Neuronal stem cell (in vitro differentiated cells): Measurements from ENCODE around the gene NOC4L.

ENCODE experiments used
- DNase-seq: peaks from one replicate; pipeline ENCODE4 v3.0.0-alpha.2; 2013; ENCODE audit warnings: low spot score
- H2AFZ ChIP-seq: one replicate; pipeline ENCODE4 v1.6.1; 2013; ENCODE audit warnings: mild to moderate bottlenecking, low read length, inconsistent platforms
- H2AK5ac ChIP-seq: 2 replicates; pipeline ENCODE4 v1.6.1; 2013; ENCODE audit warnings: low read depth, mild to moderate bottlenecking, inconsistent platforms, low read length, moderate library complexity, mixed read lengths
- H2BK120ac ChIP-seq: 2 replicates; pipeline ENCODE4 v1.6.1; 2013; ENCODE audit warnings: low read depth, mild to moderate bottlenecking, inconsistent platforms, low read length, moderate library complexity, mixed read lengths
- H2BK12ac ChIP-seq: one replicate; pipeline ENCODE4 v1.6.1; 2013; ENCODE audit warnings: low read length, inconsistent platforms
- H2BK15ac ChIP-seq: 2 replicates; pipeline ENCODE4 v1.6.1; 2013; ENCODE audit warnings: mild to moderate bottlenecking, low read length, inconsistent platforms, mixed read lengths
- H2BK5ac ChIP-seq: one replicate; pipeline ENCODE4 v1.6.1; 2013; ENCODE audit warnings: inconsistent platforms, mild to moderate bottlenecking, low read length, moderate library complexity
- H3K14ac ChIP-seq: one replicate; pipeline ENCODE4 v1.6.1; 2013; ENCODE audit warnings: low read length, inconsistent platforms
- H3K18ac ChIP-seq: 2 replicates; pipeline ENCODE4 v1.6.1; 2013; ENCODE audit warnings: low read length, inconsistent platforms
- H3K23ac ChIP-seq: 2 replicates; pipeline ENCODE4 v1.6.1; 2013; ENCODE audit warnings: low read depth, mild to moderate bottlenecking, mixed read lengths, low read length, inconsistent platforms; ENCODE audit not compliant: poor library complexity
- H3K27ac ChIP-seq: replicated peaks from 3 replicates; pipeline ENCODE4 v1.5.1; 2013; ENCODE audit warnings: low read length, inconsistent platforms
- H3K27me3 ChIP-seq, 3 experiments: 2 replicates each; pipeline ENCODE4 v1.6.1; 2013; ENCODE audit warnings: low read length in 3 of 3, mild to moderate bottlenecking in 2 of 3, inconsistent platforms in 1 of 3, low read depth in 1 of 3, mixed read lengths in 1 of 3, moderate library complexity in 1 of 3; ENCODE audit not compliant: control insufficient read depth in 3 of 3, insufficient read depth in 3 of 3
- H3K36me3 ChIP-seq, 2 donors: replicated peaks in 1 of 2; 2 replicates each; pipeline ENCODE4 v1.6.1; 2013; ENCODE audit warnings: low read length in 2 of 2; ENCODE audit not compliant: control insufficient read depth in 2 of 2, insufficient read depth in 2 of 2
- H3K4ac ChIP-seq: 2 replicates; pipeline ENCODE4 v1.6.1; 2013; ENCODE audit warnings: inconsistent platforms, mild to moderate bottlenecking, low read length, moderate library complexity
- H3K4me1 ChIP-seq, 2 donors: 1 replicate in 1 of 2; 2 replicates in 1 of 2; pipeline ENCODE4 v1.6.1; 2013; ENCODE audit warnings: low read length in 2 of 2, low read depth in 1 of 2; ENCODE audit not compliant: control insufficient read depth in 2 of 2, insufficient read depth in 1 of 2
- H3K4me2 ChIP-seq: one replicate; pipeline ENCODE4 v1.6.1; 2013; ENCODE audit warnings: mild to moderate bottlenecking, low read length, inconsistent platforms; ENCODE audit not compliant: insufficient read depth, poor library complexity, severe bottlenecking
- H3K4me3 ChIP-seq, 2 donors: 2 replicates each; pipeline ENCODE4 v1.5.1; 2013; ENCODE audit warnings: low read length in 2 of 2, mild to moderate bottlenecking in 2 of 2, inconsistent platforms in 1 of 2, moderate library complexity in 1 of 2
- H3K79me1 ChIP-seq: one replicate; pipeline ENCODE4 v1.6.1; 2013; ENCODE audit warnings: low read depth, mild to moderate bottlenecking, inconsistent platforms, low read length, moderate library complexity
- H3K9ac ChIP-seq: one replicate; pipeline ENCODE4 v1.6.1; 2013; ENCODE audit warnings: mild to moderate bottlenecking, low read depth, low read length, inconsistent platforms; ENCODE audit not compliant: poor library complexity
- H3K9me3 ChIP-seq, 2 donors: replicated peaks in 1 of 2; 2 replicates each; pipeline versions ENCODE3 to v1.6.1; 2013; ENCODE audit warnings: low read length in 2 of 2, mild to moderate bottlenecking in 2 of 2, inconsistent platforms in 1 of 2, low read depth in 1 of 2, mixed read lengths in 1 of 2, moderate library complexity in 1 of 2; ENCODE audit not compliant: control insufficient read depth in 2 of 2, insufficient read depth in 1 of 2
- H4K8ac ChIP-seq: one replicate; pipeline ENCODE4 v1.6.1; 2013; ENCODE audit warnings: low read depth, mild to moderate bottlenecking, inconsistent platforms, low read length, moderate library complexity
- H4K91ac ChIP-seq: one replicate; pipeline ENCODE4 v1.6.1; 2013; ENCODE audit warnings: low read length, low read depth, mild to moderate bottlenecking, inconsistent platforms; ENCODE audit not compliant: poor library complexity
- WGBS, 2 donors: extraction: QIAGEN DNeasy Blood & Tissue Kit; methylation state at CpG; one replicate each; pipeline ENCODE4 v1.1.7; 2013; ENCODE audit warnings: missing lambda C conversion rate in 2 of 2, mixed read lengths in 1 of 2; ENCODE audit not compliant: insufficient read length in 2 of 2, insufficient replicate concordance in 1 of 2; ENCODE audit errors: extremely low coverage in 2 of 2; 5-methylcytosine and 5-hydroxymethylcytosine counted together

Gene NOC4L

GRCh38 chr12:132199101-132199500 is 54.8 kb downstream of the NOC4L start:
- no peak overlapping the region for H2AFZ ChIP-seq
- no CpG with 5 or more reads among the region's 18 CpGs for WGBS, 2 donors
- no peak overlapping the region for H3K27ac ChIP-seq
- H3K9me3 ChIP-seq: peaks cover under 1 to 2% of the 10 kb centered on the region in 2 donors
- peaks cover 0 to 6% of the 10 kb centered on the region in 2 donors for H3K4me1 ChIP-seq
- no peak overlapping the region for H3K23ac ChIP-seq
- no peak overlapping the region for H3K4me2 ChIP-seq
- peak overlapping the region; percentile 17 for H2BK120ac ChIP-seq
- H3K14ac ChIP-seq: peak overlapping the region; percentile 31
- H4K91ac ChIP-seq: no peak overlapping the region
- H2AK5ac ChIP-seq: peak overlapping the region; percentile 62
- H2BK15ac ChIP-seq: no peak overlapping the region
- H3K9ac ChIP-seq: peak overlapping the region; percentile 39
- H3K79me1 ChIP-seq: no peaks in the 10 kb centered on the region
- no peak overlapping the region for H2BK5ac ChIP-seq
- H4K8ac ChIP-seq: no peak overlapping the region
- no peak overlapping the region for H3K4me3 ChIP-seq
- H2BK12ac ChIP-seq: no peak overlapping the region
- peak overlapping the region; percentile 35 for H3K18ac ChIP-seq
- no peak for DNase-seq
- H3K36me3 ChIP-seq: no peaks in the 10 kb centered on the region
- peaks cover 0 to 81% (median 0%) of the 10 kb centered on the region in 3 experiments for H3K27me3 ChIP-seq
- H3K4ac ChIP-seq: no peak overlapping the region

DNA sequence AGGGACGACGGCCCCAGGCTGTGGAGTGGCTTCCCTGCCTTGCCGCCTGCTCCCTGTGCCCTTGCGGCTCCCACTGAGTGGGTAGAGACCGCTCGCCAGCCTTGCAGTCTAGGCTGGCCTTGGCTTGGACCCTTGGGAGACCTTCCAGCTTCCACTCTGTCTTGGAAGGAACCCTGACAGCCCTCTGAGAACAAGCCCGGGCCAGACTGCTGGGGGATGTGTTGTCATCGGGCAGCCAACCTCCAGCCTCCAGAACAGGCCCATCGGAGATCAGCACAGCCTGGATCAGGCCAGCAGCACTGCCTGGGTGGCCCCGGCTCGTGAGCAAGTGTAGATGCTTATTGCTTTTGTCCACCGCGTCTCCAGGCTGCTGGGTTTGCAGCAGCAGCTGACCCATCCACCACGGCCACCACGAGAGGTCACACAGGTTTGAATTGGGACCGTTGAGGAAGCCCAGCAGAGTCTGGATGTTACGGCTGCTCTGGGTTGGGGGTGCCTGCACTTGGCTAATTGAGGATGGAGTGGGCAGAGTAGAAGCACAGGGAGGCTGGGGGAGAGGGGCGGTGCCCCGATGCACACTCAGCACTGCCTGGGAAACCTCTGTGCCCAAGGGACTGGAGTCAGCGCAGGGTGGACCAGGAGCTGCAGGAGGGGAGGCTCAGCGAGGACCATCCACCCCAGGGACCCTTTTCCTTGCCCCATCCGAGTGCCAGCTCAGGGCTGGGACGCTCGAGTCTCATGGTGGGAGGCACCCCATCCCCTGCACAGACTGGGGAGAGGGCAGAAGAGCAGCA is 55.5 kb downstream of the NOC4L start:
- peaks cover under 1 to 6% of the 10 kb centered on the region in 2 donors for H3K4me1 ChIP-seq
- H2AK5ac ChIP-seq: no peak overlapping the region
- peaks cover 0 to 85% (median 1%) of the 10 kb centered on the region in 3 experiments for H3K27me3 ChIP-seq
- H3K79me1 ChIP-seq: no peaks in the 10 kb centered on the region
- no peak overlapping the region for H2BK15ac ChIP-seq
- H3K23ac ChIP-seq: no peak overlapping the region
- H2BK5ac ChIP-seq: no peak overlapping the region
- WGBS, 2 donors: no CpG with 5 or more reads among the region's 24 CpGs
- H3K4me3 ChIP-seq: no peak overlapping the region
- H2BK12ac ChIP-seq: no peak overlapping the region
- peak overlapping the region; percentile 31 for H3K14ac ChIP-seq
- DNase-seq: no peak
- peak overlapping the region; percentile 39 for H3K9ac ChIP-seq
- H2BK120ac ChIP-seq: peak overlapping the region; percentile 17
- no peak overlapping the region for H4K8ac ChIP-seq
- no peak overlapping the region for H3K27ac ChIP-seq
- H3K4ac ChIP-seq: no peak overlapping the region
- no peak overlapping the region for H3K4me2 ChIP-seq
- no peak overlapping the region for H2AFZ ChIP-seq
- H3K18ac ChIP-seq: peak overlapping the region; percentile 35
- H3K36me3 ChIP-seq: no peaks in the 10 kb centered on the region
- H4K91ac ChIP-seq: no peak overlapping the region
- H3K9me3 ChIP-seq: no peaks in the 10 kb centered on the region

GRCh38 chr12:132200800-132201199 is 56.5 kb downstream of the NOC4L start:
- no peak overlapping the region for H3K9ac ChIP-seq
- H3K4ac ChIP-seq: no peak overlapping the region
- no peak overlapping the region for H3K27ac ChIP-seq
- no peak overlapping the region for H2AFZ ChIP-seq
- no peak overlapping the region for H3K14ac ChIP-seq
- no peaks in the 10 kb centered on the region for H3K36me3 ChIP-seq
- H2BK5ac ChIP-seq: peak overlapping the region; percentile 53
- H4K91ac ChIP-seq: no peak overlapping the region
- H4K8ac ChIP-seq: no peak overlapping the region
- peak overlapping the region; percentile 68 for H2BK12ac ChIP-seq
- no peak overlapping the region for H3K18ac ChIP-seq
- no peak overlapping the region for H2AK5ac ChIP-seq
- H3K27me3 ChIP-seq: peaks cover 0 to 89% (median 6%) of the 10 kb centered on the region in 3 experiments
- no CpG with 5 or more reads among the region's 19 CpGs for WGBS, 2 donors
- H3K4me2 ChIP-seq: no peak overlapping the region
- H3K23ac ChIP-seq: peak overlapping the region; percentile 62
- no peak for DNase-seq
- H2BK15ac ChIP-seq: peak overlapping the region; percentile 4
- peaks cover 6 to 10% of the 10 kb centered on the region in 2 donors for H3K4me1 ChIP-seq
- H3K4me3 ChIP-seq: peak overlapping the region in 1 of 2 donors; percentile 21
- no peaks in the 10 kb centered on the region for H3K79me1 ChIP-seq
- no peak overlapping the region for H2BK120ac ChIP-seq
- no peaks in the 10 kb centered on the region for H3K9me3 ChIP-seq

- WGBS, 2 donors: no CpG with 5 or more reads among the region's 23 CpGs
- Histone ChIP-seq H3K36me3 (no peaks in the 10 kb centered on the region), H3K4me3 (no peak overlapping the region), H3K4ac (peak overlapping the region; percentile 53), H3K27ac (no peak overlapping the region), H3K18ac (peak overlapping the region; percentile 38), H2BK15ac (no peak overlapping the region), H3K4me2 (no peak overlapping the region), H3K14ac (no peak overlapping the region), H3K9ac (no peak overlapping the region), H3K79me1 (no peaks in the 10 kb centered on the region), H2BK120ac (no peak overlapping the region), H2AK5ac (peak overlapping the region; percentile 70), H4K91ac (no peak overlapping the region), H3K4me1 (peaks cover 6 to 8% of the 10 kb centered on the region in 2 donors), H2AFZ (no peak overlapping the region), H2BK12ac (no peak overlapping the region), H3K27me3 (peaks cover 0 to 88% (median 6%) of the 10 kb centered on the region in 3 experiments), H2BK5ac (peak overlapping the region; percentile 53), H3K9me3 (no peaks in the 10 kb centered on the region), H3K23ac (no peak overlapping the region), H4K8ac (no peak overlapping the region)
- no peak for DNase-seq
Measured at GRCh38 chr12:132201391-132202120, 57.3 kb downstream of the NOC4L start.
